Activated B cell treated with CpG ODN at 0.5 μM for 24 hours (primary cell): Measurements from ENCODE around the gene RPIA. TPM values are rescaled to one million over a fixed set of nuclear protein-coding genes. Genes with fewer than 3 reads are reported as not detected.

Source experiments
- ATAC-seq: fragments of 200-7000 bp; cut with Tn5 transposase; one replicate; pipeline ENCODE4 v1.10.0; 2021; ENCODE audit warnings: low read depth, mild to moderate bottlenecking, moderate library complexity
- CTCF ChIA-PET: fragments of 350-600 bp; sonication (Branson Sonifier 250); formaldehyde crosslinking; loops from one replicate; lab custom pipeline; 2021; ENCODE audit warnings: antibody characterized with exemption; lab: Charles Lee
- POLR2A ChIA-PET: fragments of 350-600 bp; sonication (Branson Sonifier 250); formaldehyde crosslinking; loops from one replicate; lab custom pipeline; 2021; ENCODE audit warnings: antibody characterized with exemption; lab: Charles Lee
- DNase-seq: peaks from one replicate; pipeline ENCODE4 v3.0.0; 2022
- H3K27ac Mint-ChIP-seq: one replicate; pipeline ENCODE4 v1.8.0; 2020; ENCODE audit warnings: mixed read lengths
- H3K27me3 Mint-ChIP-seq: one replicate; pipeline ENCODE4 v1.8.0; 2021; ENCODE audit warnings: mixed read lengths
- H3K36me3 Mint-ChIP-seq: one replicate; pipeline ENCODE4 v1.8.0; 2021; ENCODE audit warnings: low read depth, mixed read lengths
- H3K4me1 Mint-ChIP-seq: one replicate; pipeline ENCODE4 v1.8.0; 2021; ENCODE audit warnings: mixed read lengths
- H3K4me3 Mint-ChIP-seq: one replicate; pipeline ENCODE4 v1.8.0; 2020; ENCODE audit warnings: mild to moderate bottlenecking, mixed read lengths
- H3K9me3 Mint-ChIP-seq: one replicate; pipeline ENCODE4 v1.8.0; 2020; ENCODE audit warnings: mixed read lengths
- intact Hi-C: fragments of 100-400 bp; cut with micrococcal nuclease; formaldehyde crosslinking; loops from one replicate; pipeline ENCODE4 v1.15.1; 2024
- total RNA-seq: library from RNA; stranded (reverse); gene quantifications from 2 replicates; pipeline ENCODE4 v1.2.3, GENCODE V29; 2022
- TF ChIP-seq, protein P1 (sequence below): fragments of 200-600 bp; IDR thresholded peaks from one replicate; pipeline ENCODE4 v1.8.0; 2022; ENCODE audit warnings: antibody characterized with exemption, mild to moderate bottlenecking

Gene RPIA
- total RNA-seq, 1 donor from 2014 or later = 35.9 TPM

DNA sequence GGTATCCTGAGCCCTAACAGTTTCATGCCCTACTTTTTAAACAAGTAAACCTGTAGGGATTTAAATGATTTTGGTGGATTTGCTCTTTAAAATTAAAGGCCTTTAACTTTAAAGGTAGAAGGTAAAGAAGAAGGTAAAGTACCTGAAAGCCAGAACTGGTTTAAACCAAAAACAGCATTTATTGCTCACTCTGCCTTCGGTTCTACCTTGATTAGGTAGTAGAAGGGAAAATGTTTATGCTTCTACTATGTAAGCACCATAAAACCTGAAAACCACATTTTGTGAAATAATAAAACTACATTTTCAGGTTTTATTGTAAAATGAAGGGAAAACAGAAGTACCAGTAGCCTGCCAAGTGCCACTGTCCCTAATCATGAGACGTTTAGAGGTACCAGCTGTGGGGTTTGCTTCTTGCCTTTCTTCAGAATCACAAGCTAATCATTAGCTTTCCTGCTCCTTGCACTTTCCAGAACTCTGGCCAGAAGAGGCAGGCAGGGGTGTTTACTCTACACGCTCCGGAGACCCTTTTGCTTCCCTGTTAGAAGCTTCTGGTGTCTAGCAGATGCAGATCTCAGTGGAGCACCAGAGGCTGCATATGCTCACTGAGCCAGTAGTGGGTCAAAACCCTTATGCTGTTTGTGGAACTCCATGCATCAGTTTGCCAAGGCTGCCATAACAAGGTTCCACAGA lies 33.3 kb downstream of the RPIA start:
- H3K27me3 Mint-ChIP-seq = no peaks in the 10 kb centered on the region
- CTCF ChIA-PET = interaction anchor here (1.2 kb wide), 1 partner anchor 15 kb away, joined by 3 read pairs; no protein-coding TSS in a partner anchor
- TF ChIP-seq, protein P1, sequence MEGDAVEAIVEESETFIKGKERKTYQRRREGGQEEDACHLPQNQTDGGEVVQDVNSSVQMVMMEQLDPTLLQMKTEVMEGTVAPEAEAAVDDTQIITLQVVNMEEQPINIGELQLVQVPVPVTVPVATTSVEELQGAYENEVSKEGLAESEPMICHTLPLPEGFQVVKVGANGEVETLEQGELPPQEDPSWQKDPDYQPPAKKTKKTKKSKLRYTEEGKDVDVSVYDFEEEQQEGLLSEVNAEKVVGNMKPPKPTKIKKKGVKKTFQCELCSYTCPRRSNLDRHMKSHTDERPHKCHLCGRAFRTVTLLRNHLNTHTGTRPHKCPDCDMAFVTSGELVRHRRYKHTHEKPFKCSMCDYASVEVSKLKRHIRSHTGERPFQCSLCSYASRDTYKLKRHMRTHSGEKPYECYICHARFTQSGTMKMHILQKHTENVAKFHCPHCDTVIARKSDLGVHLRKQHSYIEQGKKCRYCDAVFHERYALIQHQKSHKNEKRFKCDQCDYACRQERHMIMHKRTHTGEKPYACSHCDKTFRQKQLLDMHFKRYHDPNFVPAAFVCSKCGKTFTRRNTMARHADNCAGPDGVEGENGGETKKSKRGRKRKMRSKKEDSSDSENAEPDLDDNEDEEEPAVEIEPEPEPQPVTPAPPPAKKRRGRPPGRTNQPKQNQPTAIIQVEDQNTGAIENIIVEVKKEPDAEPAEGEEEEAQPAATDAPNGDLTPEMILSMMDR = no peak
- intact Hi-C loops = no loop called here
- no peaks in the 10 kb centered on the region for H3K4me1 Mint-ChIP-seq
- ATAC-seq (no peak), DNase-seq (no peak)
- H3K9me3 Mint-ChIP-seq = no peaks in the 10 kb centered on the region
- H3K36me3 Mint-ChIP-seq = peaks cover 14% of the 10 kb centered on the region
- POLR2A ChIA-PET = no interaction called here
- H3K4me3 Mint-ChIP-seq = no peak overlapping the region
- no peak overlapping the region for H3K27ac Mint-ChIP-seq

DNA sequence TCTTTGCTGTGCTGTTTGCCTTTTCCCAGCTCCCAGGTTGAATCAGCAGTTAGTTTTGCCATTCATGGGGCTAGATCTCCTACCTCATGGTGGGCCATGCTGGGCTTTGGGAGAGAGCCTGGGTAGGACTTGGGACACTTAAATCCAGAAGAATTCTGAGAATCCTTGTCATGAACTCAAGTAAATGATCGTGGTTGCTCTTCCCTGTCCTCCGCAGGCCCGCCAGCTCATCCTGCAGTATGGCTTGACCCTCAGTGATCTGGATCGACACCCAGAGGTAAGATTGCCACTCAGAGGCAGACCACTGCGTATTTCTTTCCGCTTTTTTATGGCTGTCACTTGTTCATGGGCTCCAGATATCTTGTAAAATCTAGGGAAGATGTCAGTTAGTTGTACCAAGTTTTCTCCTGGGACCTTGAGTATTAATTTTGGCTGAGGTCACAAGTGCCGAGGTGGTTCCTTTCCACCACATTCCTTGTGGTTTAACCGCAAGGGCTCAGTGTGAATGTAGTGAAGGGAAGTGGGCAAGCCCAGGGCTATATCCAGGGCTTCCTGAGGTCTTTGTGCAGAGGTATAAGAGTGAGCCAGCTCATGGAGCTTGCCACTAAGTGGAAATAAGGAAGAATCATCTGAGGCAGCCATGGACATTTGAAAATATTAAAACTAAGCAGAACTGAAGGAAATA lies 37.7 kb downstream of the RPIA start:
- CTCF ChIA-PET = interaction anchor here (0.6 kb wide), 1 partner anchor 11 kb away, joined by 3 read pairs; no protein-coding TSS in a partner anchor
- TF ChIP-seq, protein P1 = no peak
- peaks cover 13% of the 10 kb centered on the region for H3K36me3 Mint-ChIP-seq

GRCh38 chr2:88733155-88733902 lies 41.9 kb downstream of the RPIA start:
- no peak for DNase-seq
- Mint-ChIP-seq H3K27ac (no peak overlapping the region), H3K4me3 (no peak overlapping the region), H3K4me1 (peaks cover 3% of the 10 kb centered on the region), H3K36me3 (peaks cover 51% of the 10 kb centered on the region), H3K27me3 (no peaks in the 10 kb centered on the region), H3K9me3 (no peaks in the 10 kb centered on the region)
- ATAC-seq = no peak
- CTCF ChIA-PET = no interaction called here
- TF ChIP-seq, protein P1 = no peak
- intact Hi-C loops = no loop called here
- POLR2A ChIA-PET = no interaction called here

More for the DNA sequence above, 37.7 kb downstream of the RPIA start:
- peaks cover 3% of the 10 kb centered on the region for H3K4me1 Mint-ChIP-seq
- no peak overlapping the region for H3K27ac Mint-ChIP-seq
- ATAC-seq (no peak), DNase-seq (no peak)
- H3K9me3 Mint-ChIP-seq = no peaks in the 10 kb centered on the region
- POLR2A ChIA-PET = no interaction called here
- no peak overlapping the region for H3K4me3 Mint-ChIP-seq
- intact Hi-C loops = no loop called here
- H3K27me3 Mint-ChIP-seq = no peaks in the 10 kb centered on the region

- no peak overlapping the region for H3K27ac Mint-ChIP-seq
- POLR2A ChIA-PET = no interaction called here
- peaks cover 6% of the 10 kb centered on the region for H3K4me1 Mint-ChIP-seq
- TF ChIP-seq, protein P1 = no peak
- intact Hi-C loops = no loop called here
- DNase-seq = no peak
- CTCF ChIA-PET = no interaction called here
- no peak overlapping the region for H3K4me3 Mint-ChIP-seq
- peaks cover 55% of the 10 kb centered on the region for H3K36me3 Mint-ChIP-seq
- no peaks in the 10 kb centered on the region for H3K27me3 Mint-ChIP-seq
- ATAC-seq = no peak
- no peaks in the 10 kb centered on the region for H3K9me3 Mint-ChIP-seq
Observed at GRCh38 chr2:88735133-88735532, 43.7 kb downstream of the RPIA start.

GRCh38 chr2:88735853-88736252 lies 44.4 kb downstream of the RPIA start:
- DNase-seq = no peak
- TF ChIP-seq, protein P1 = no peak
- H3K4me3 Mint-ChIP-seq = no peak overlapping the region
- H3K27me3 Mint-ChIP-seq = no peaks in the 10 kb centered on the region
- intact Hi-C loops = no loop called here
- H3K27ac Mint-ChIP-seq = no peak overlapping the region
- POLR2A ChIA-PET = no interaction called here
- peaks cover 60% of the 10 kb centered on the region for H3K36me3 Mint-ChIP-seq
- ATAC-seq = no peak
- no peaks in the 10 kb centered on the region for H3K9me3 Mint-ChIP-seq
- CTCF ChIA-PET = no interaction called here
- peaks cover 9% of the 10 kb centered on the region for H3K4me1 Mint-ChIP-seq
